Pons (tissue), 1 donor: ENCODE data around the gene SYT7.
"Not testable (repeated sequence)": the region's sequence is repeated elsewhere in the genome, so short reads cannot be mapped to it uniquely, and the experiment has no call there.

Experiments used
- DNase-seq: peaks from one replicate; pipeline ENCODE4 v3.0.0-alpha.2; 2016; ENCODE audit warnings: low spot score

Gene SYT7

DNA sequence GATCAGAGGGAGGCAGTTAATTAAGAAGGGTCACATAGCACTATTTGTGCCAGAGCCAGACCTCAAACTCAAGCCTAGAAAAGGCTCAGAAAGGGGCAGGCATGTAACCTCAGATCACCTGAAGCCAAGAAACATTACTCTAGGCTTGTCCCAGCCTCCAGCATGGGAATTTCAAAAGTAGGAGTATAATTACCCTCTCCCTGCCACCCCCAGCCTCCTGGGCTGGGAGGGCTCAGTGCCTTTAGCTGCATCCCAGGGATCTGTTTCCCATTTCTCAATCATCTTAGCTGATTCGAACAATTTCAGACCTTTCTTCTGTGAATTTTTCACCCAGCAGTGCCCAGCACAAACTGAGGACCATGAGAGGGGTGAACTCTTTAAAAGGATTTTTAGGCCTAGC is 105.4 kb downstream of the SYT7 start:
- no peak for DNase-seq

DNA sequence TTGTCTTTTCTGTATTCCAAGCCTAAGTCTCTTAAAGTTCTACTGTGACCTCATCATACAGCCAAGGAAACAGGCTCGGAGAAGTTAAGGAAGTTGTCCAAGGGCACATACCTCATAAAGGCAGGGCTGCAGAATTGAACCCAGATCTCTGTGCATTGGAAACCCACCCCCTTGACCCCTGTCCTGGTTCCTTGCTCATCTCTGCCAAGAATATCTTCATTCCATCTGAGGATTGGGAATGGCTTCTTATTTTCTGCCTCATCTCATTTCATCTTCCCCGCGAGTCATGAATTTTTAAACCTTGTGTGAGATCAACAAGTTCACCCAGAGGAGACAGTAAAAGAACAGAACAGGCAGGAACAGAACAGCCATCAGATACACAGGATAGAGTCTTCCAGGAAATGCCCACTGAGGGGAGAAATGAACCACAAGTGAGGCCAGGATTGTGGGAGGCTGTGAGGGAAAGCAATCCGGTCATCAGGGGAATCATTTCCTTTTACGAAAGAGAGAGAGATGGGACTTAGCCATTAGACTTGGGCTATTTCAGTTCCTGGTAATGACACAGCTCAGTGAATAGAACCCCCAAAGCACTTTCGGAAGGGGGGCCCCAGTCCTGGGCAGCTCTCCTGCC is 106.7 kb downstream of the SYT7 start:
- no peak for DNase-seq

DNA sequence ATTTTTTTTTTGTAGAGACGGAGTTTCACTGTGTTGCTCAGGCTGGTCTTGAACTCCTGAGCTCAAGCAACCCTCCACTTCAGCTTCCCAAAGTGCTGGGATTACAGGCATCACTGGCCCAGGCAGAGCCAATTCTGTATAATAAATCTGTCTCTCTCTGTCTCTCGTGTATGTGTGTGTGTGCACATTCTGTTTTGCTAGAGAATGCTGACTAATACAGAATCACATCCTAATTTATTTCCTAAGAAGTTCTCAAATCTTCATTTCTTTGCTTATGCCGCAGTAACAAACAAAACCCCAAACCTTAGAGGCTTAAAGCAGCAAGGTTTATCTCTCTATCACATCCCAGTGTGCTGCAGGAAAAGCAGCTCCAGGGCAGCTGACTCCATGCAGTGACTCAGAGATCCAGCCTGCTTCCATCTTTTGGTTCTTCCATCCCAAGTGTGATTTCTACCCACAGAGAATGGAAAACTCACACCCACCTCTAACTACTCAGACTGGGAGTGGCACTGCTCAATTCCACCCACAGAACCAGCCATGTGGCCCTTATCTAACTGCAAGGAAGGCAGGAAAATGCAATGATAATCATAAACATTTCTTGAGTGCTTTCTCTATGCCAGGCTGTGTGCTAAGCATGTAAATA is 107.4 kb downstream of the SYT7 start:
- no peak for DNase-seq

DNA sequence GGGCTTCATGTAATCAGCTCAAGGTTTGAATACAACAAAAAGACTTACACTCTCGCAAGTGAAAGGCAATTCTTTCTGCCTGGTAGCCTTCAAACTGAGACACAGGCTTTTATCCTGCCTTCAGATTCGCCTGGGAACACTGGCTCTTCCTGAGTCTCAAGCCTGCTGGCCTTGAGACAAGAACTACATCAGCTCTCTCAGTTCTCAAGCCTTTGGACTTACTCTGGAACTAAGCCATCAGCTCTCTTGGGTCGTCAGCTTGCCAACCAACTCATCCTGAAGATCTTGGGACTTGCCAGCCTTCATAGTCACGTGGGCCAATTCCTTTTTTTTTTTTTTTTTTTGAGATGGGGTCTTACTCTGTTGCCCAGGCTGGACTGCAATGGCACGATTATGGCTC is 108.0 kb downstream of the SYT7 start:
- DNase-seq: peak; percentile 74

DNA sequence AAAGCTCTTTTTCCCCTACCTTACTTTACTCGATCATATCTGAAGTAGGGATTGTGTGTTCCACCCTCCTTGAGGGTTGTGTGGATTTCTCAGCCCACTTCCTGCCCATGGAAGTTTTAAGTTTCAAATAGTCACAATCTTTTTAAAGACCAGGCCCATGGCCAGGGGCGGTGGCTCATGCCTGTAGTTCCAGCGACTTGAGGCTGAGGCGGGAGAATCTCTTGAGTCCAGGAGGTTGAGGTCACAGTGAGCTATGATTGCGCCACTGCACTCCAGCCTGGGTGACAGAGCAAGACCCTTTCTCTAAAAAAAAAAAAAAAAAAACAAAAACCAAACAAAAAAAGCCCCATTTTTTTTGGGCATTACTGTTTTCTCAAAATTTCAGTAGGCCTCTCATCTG is 108.6 kb downstream of the SYT7 start:
- no peak for DNase-seq

DNA sequence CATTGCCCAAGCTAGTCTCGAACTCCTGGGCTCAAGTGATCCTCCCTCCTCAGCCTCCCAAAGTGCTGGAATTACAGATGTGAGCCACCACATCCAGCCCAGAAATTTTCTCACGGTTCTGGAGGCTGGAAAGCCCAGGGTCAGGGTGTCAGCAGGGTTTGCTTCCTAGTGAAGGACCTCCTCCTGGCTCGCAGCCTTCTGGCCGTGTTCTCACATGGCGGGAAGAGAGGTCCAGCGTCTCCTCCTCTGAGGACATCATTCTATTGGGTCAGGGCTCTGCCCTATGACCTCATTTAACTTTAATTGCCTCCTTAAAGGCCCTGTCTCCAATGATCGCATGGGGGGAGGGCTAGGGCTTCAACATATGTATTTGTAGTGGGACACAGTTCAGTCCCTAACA is 112.9 kb downstream of the SYT7 start:
- no peak for DNase-seq

DNA sequence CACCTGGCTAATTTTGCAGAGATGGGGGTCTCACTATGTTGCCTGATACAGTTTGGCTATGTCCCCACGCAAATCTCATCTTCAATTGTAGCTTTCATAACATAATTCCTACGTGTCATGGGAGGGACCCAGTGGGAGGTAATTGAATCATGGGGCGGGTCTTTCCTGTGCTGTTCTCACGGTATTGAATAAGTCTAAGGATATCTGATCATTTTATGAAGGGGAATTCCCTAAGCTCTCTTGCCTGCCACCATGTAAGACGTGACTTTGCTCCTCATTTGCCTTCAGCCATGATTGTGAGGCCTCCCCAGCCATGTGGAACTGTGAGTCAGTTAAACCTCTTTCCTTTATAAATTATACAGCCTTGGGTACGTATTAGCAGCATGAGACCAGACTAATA is 113.3 kb downstream of the SYT7 start:
- DNase-seq: not testable (repeated sequence)
